ENCODE measurements around the gene NDUFV3.

NDUFV3 gene

GRCh38 chr21:42848932-42849758 lies 44.0 kb upstream of the NDUFV3 start:
- no peak overlapping the region for H3K4me3 ChIP-seq
- H3K9ac ChIP-seq (ENCODE audit: insufficient read length) = no peak overlapping the region
- TF ChIP-seq FOXP2 (optimal IDR thresholded peaks at IDR 0.05; ENCODE audit: control extremely low read depth, extremely low read length, insufficient read depth) = no peak
- no peak for TF ChIP-seq POLR2AphosphoS5 (IDR thresholded peaks at IDR 0.05; ENCODE audit: borderline replicate concordance, low read depth, low read length)
- no peak for TF ChIP-seq EZH2 (IDR thresholded peaks at IDR 0.05)
- no peak overlapping the region for H3K27ac ChIP-seq
- DNase-seq (ENCODE audit: low read depth, low spot score) = no peak
- peaks cover 82% of the 10 kb centered on the region for H3K36me3 ChIP-seq (ENCODE audit: insufficient read depth, low read length)
- H3K9me3 ChIP-seq (ENCODE audit: low read depth, low read length) = no peaks in the 10 kb centered on the region

- TF ChIP-seq POLR2AphosphoS5 (IDR thresholded peaks at IDR 0.05; ENCODE audit: borderline replicate concordance, low read depth, low read length) (no peak), FOXP2 (optimal IDR thresholded peaks at IDR 0.05; ENCODE audit: control extremely low read depth, extremely low read length, insufficient read depth) (no peak), EZH2 (IDR thresholded peaks at IDR 0.05) (no peak)
- H3K9me3 ChIP-seq (ENCODE audit: low read depth, low read length) = no peaks in the 10 kb centered on the region
- no peak overlapping the region for H3K9ac ChIP-seq (ENCODE audit: insufficient read length)
- H3K36me3 ChIP-seq (ENCODE audit: insufficient read depth, low read length) = peaks cover 82% of the 10 kb centered on the region
- H3K27ac ChIP-seq = no peak overlapping the region
- DNase-seq (ENCODE audit: low read depth, low spot score) = no peak
- no peak overlapping the region for H3K4me3 ChIP-seq
Measured at GRCh38 chr21:42849759-42850412, 43.2 kb upstream of the NDUFV3 start.

DNA sequence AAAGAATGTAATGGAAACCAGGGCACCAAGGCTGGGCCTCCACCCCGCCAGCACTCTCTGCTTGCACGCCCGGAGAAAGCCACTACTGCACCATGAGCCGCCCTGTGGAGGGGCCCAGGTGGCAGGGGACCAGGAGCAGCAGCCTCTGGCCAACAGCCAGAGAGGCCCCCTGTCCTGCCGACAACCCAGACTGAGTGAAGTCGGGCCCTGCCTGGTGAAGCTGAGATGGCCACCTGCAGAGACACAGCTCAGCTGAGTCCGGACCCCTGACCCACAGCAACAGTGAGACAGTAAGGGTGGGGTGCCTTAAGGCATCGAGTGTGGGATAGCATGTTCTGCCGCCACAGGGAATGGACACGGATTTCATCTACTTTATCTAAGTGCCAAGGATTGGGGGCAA lies 42.6 kb upstream of the NDUFV3 start:
- TF ChIP-seq FOXP2 (optimal IDR thresholded peaks at IDR 0.05; ENCODE audit: control extremely low read depth, extremely low read length, insufficient read depth) (no peak), POLR2AphosphoS5 (IDR thresholded peaks at IDR 0.05; ENCODE audit: borderline replicate concordance, low read depth, low read length) (no peak), EZH2 (IDR thresholded peaks at IDR 0.05) (no peak)
- Histone ChIP-seq H3K4me3 (no peak overlapping the region), H3K9me3 (ENCODE audit: low read depth, low read length) (no peaks in the 10 kb centered on the region), H3K36me3 (ENCODE audit: insufficient read depth, low read length) (peaks cover 82% of the 10 kb centered on the region), H3K27ac (no peak overlapping the region), H3K9ac (ENCODE audit: insufficient read length) (no peak overlapping the region)
- no peak for DNase-seq (ENCODE audit: low read depth, low spot score)

GRCh38 chr21:42850866-42851391 lies 42.2 kb upstream of the NDUFV3 start:
- TF ChIP-seq FOXP2 (optimal IDR thresholded peaks at IDR 0.05; ENCODE audit: control extremely low read depth, extremely low read length, insufficient read depth) (no peak), POLR2AphosphoS5 (IDR thresholded peaks at IDR 0.05; ENCODE audit: borderline replicate concordance, low read depth, low read length) (no peak), EZH2 (IDR thresholded peaks at IDR 0.05) (no peak)
- Histone ChIP-seq H3K36me3 (ENCODE audit: insufficient read depth, low read length) (peaks cover 82% of the 10 kb centered on the region), H3K9ac (ENCODE audit: insufficient read length) (no peak overlapping the region), H3K4me3 (no peak overlapping the region), H3K27ac (no peak overlapping the region), H3K9me3 (ENCODE audit: low read depth, low read length) (no peaks in the 10 kb centered on the region)
- DNase-seq (ENCODE audit: low read depth, low spot score) = no peak

DNA sequence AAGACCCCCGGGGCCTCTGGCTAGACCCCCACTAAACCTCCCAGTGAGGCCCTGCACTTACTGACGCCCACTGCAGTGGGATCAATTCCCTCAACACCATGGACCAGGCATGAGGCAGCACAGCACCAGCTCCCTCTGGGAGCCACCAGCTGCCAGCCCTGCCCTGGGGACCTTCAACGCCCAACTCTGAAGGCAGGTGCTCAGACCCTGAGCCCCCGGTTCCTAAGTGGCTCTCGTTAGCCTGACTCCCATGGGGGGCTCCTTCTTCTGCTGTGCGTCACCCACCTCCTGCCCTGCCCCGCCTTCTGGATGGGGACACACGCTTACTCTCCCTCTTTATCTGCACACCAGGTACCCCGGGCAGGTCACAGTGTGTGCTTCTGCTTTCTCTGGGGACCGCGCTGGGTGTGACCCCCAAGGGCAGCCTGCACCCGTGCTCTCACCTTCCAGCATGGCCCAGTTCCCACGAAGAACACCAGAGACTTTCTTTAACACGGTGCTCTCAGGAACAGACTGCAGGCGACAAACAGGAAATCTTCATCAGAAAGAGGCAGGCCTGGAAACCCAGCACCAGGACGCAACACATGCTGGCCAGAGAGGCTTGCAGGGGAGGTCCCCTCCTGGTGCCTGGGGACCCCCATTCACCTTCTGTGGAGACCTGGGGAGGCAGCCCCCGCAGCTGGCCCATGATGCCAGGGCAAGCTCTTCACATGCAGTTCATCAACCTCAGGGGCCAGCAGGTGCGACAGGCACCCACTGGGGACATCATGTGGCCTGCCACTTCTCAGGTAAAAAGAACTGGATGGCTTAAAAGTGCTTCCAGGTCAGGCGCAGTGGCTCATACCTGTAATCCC lies 41.1 kb upstream of the NDUFV3 start:
- H3K27ac ChIP-seq = no peak overlapping the region
- TF ChIP-seq EZH2 (IDR thresholded peaks at IDR 0.05) (no peak), POLR2AphosphoS5 (IDR thresholded peaks at IDR 0.05; ENCODE audit: borderline replicate concordance, low read depth, low read length) (no peak), FOXP2 (optimal IDR thresholded peaks at IDR 0.05; ENCODE audit: control extremely low read depth, extremely low read length, insufficient read depth) (no peak)
- no peak overlapping the region for H3K4me3 ChIP-seq
- no peaks in the 10 kb centered on the region for H3K9me3 ChIP-seq (ENCODE audit: low read depth, low read length)
- DNase-seq (ENCODE audit: low read depth, low spot score) = no peak
- H3K36me3 ChIP-seq (ENCODE audit: insufficient read depth, low read length) = peaks cover 87% of the 10 kb centered on the region
- no peak overlapping the region for H3K9ac ChIP-seq (ENCODE audit: insufficient read length)

- no peaks in the 10 kb centered on the region for H3K9me3 ChIP-seq (ENCODE audit: low read depth, low read length)
- no peak overlapping the region for H3K4me3 ChIP-seq
- H3K27ac ChIP-seq = no peak overlapping the region
- peaks cover 87% of the 10 kb centered on the region for H3K36me3 ChIP-seq (ENCODE audit: insufficient read depth, low read length)
- H3K9ac ChIP-seq (ENCODE audit: insufficient read length) = no peak overlapping the region
- TF ChIP-seq FOXP2 (optimal IDR thresholded peaks at IDR 0.05; ENCODE audit: control extremely low read depth, extremely low read length, insufficient read depth) (no peak), EZH2 (IDR thresholded peaks at IDR 0.05) (no peak)
- DNase-seq (ENCODE audit: low read depth, low spot score) = no peak
Measured at GRCh38 chr21:42852925-42853570, 40.1 kb upstream of the NDUFV3 start.

GRCh38 chr21:42853621-42854020 lies 39.5 kb upstream of the NDUFV3 start:
- no peaks in the 10 kb centered on the region for H3K9me3 ChIP-seq (ENCODE audit: low read depth, low read length)
- no peak overlapping the region for H3K27ac ChIP-seq
- H3K9ac ChIP-seq (ENCODE audit: insufficient read length) = no peak overlapping the region
- no peak overlapping the region for H3K4me3 ChIP-seq
- TF ChIP-seq EZH2 (IDR thresholded peaks at IDR 0.05) = no peak
- TF ChIP-seq POLR2AphosphoS5 (IDR thresholded peaks at IDR 0.05; ENCODE audit: borderline replicate concordance, low read depth, low read length) = no peak
- TF ChIP-seq FOXP2 (optimal IDR thresholded peaks at IDR 0.05; ENCODE audit: control extremely low read depth, extremely low read length, insufficient read depth) = no peak
- H3K36me3 ChIP-seq (ENCODE audit: insufficient read depth, low read length) = peaks cover 93% of the 10 kb centered on the region
- DNase-seq (ENCODE audit: low read depth, low spot score) = no peak

Data from SK-N-MC (cell line).